HepG2 (cell line): ENCODE measurements around the gene CCDC77. TPM values are rescaled to one million over a fixed set of nuclear protein-coding genes. Genes with fewer than 3 reads are reported as not detected.

ENCODE experiments used
- AHR ChIP-seq: IDR thresholded peaks from 2 replicates; pipeline ENCODE4 v1.6.1; 2018; ENCODE audit warnings: missing genetic modification reagents, missing compliant biosample characterization
- CREBL2 ChIP-seq: sonication (generic); formaldehyde crosslinking; IDR thresholded peaks from 2 replicates; pipeline ENCODE4 v1.8.1; 2023; ENCODE audit warnings: missing genetic modification reagents, mild to moderate bottlenecking, borderline replicate concordance
- DDIT3 ChIP-seq: sonication (generic); formaldehyde crosslinking; IDR thresholded peaks from 2 replicates; pipeline ENCODE4 v1.4.0; 2020; ENCODE audit warnings: mild to moderate bottlenecking, missing genetic modification reagents
- ETS1 ChIP-seq: sonication (generic); formaldehyde crosslinking; IDR thresholded peaks from 2 replicates; pipeline ENCODE4 v1.4.0; 2020; ENCODE audit warnings: missing genetic modification reagents
- FOXP4 ChIP-seq: sonication (generic); formaldehyde crosslinking; IDR thresholded peaks from 2 replicates; pipeline ENCODE4 v1.4.0; 2020; ENCODE audit warnings: missing genetic modification reagents
- GLMP ChIP-seq: sonication (generic); formaldehyde crosslinking; IDR thresholded peaks from 2 replicates; pipeline ENCODE4 v1.9.0; 2021; ENCODE audit warnings: missing genetic modification reagents, mild to moderate bottlenecking, borderline replicate concordance
- HES4 ChIP-seq: sonication (generic); formaldehyde crosslinking; IDR thresholded peaks from 2 replicates; pipeline ENCODE4 v1.9.0; 2021; ENCODE audit warnings: mild to moderate bottlenecking, missing genetic modification reagents, borderline replicate concordance
- HIVEP1 ChIP-seq: sonication (generic); formaldehyde crosslinking; IDR thresholded peaks from 2 replicates; pipeline ENCODE4 v1.4.0; 2020; ENCODE audit warnings: mild to moderate bottlenecking, missing genetic modification reagents
- HOXA7 ChIP-seq: sonication (generic); formaldehyde crosslinking; IDR thresholded peaks from 2 replicates; pipeline ENCODE4 v1.8.1; 2022; ENCODE audit warnings: mild to moderate bottlenecking, missing genetic modification reagents, moderate library complexity
- JUN ChIP-seq: sonication (generic); formaldehyde crosslinking; IDR thresholded peaks from 2 replicates; pipeline ENCODE4 v1.4.0; 2020; ENCODE audit warnings: mild to moderate bottlenecking, missing genetic modification reagents
- MXD4 ChIP-seq: IDR thresholded peaks from 2 replicates; pipeline ENCODE4 v1.6.1; 2016; ENCODE audit warnings: mild to moderate bottlenecking, missing biosample characterization, missing genetic modification reagents
- NFKBIZ ChIP-seq: IDR thresholded peaks from 2 replicates; pipeline ENCODE4 v1.6.1; 2018; ENCODE audit warnings: missing genetic modification reagents, missing compliant biosample characterization
- NKX3-1 ChIP-seq: sonication (generic); formaldehyde crosslinking; IDR thresholded peaks from 2 replicates; pipeline ENCODE4 v1.5.0; 2020; ENCODE audit warnings: missing genetic modification reagents
- SATB2 ChIP-seq: sonication (generic); formaldehyde crosslinking; IDR thresholded peaks from 2 replicates; pipeline ENCODE4 v1.5.0; 2020; ENCODE audit warnings: missing genetic modification reagents
- SMC3 ChIP-seq: IDR thresholded peaks from 2 replicates; pipeline ENCODE4 v1.6.1; 2011; ENCODE audit warnings: low read length, improper control_type of control experiment
- STAT5B ChIP-seq: sonication (generic); formaldehyde crosslinking; IDR thresholded peaks from 2 replicates; pipeline ENCODE4 v1.4.0; 2020; ENCODE audit warnings: missing genetic modification reagents
- TFDP1 ChIP-seq: IDR thresholded peaks from 2 replicates; pipeline ENCODE4 v1.6.1; 2016; ENCODE audit warnings: missing compliant biosample characterization, missing genetic modification reagents, borderline replicate concordance
- ZFP82 ChIP-seq: sonication (generic); formaldehyde crosslinking; IDR thresholded peaks from 2 replicates; pipeline ENCODE4 v1.5.1; 2020; ENCODE audit warnings: mild to moderate bottlenecking, missing genetic modification reagents, borderline replicate concordance
- ZNF652 ChIP-seq: IDR thresholded peaks from 2 replicates; pipeline ENCODE4 v1.6.1; 2016; ENCODE audit warnings: low read depth, borderline replicate concordance
- ZNF660 ChIP-seq: sonication (generic); formaldehyde crosslinking; IDR thresholded peaks from 2 replicates; pipeline ENCODE4 v1.5.1; 2020; ENCODE audit warnings: mild to moderate bottlenecking, low read depth, missing genetic modification reagents, borderline replicate concordance
- ZSCAN5A ChIP-seq: sonication (generic); formaldehyde crosslinking; IDR thresholded peaks from 2 replicates; pipeline ENCODE4 v1.8.0; 2022; ENCODE audit warnings: mild to moderate bottlenecking, missing genetic modification reagents, borderline replicate concordance
- polyA plus RNA-seq, 8 experiments: library from polyadenylated mRNA; depleted of rRNA in 3 of 8; stranded (reverse) in 7 of 8; unstranded in 1 of 8; fragments of >200 nt; fragmentation: Illumina TruSeq in 4 of 8; extraction: Trizol in 4 of 8; gene quantifications; 2 replicates each; pipeline versions ENCODE4 v1.2.1 to v1.2.3, GENCODE V29; 2011 to 2016; ENCODE audit warnings: low read depth in 4 of 8, missing spikeins in 1 of 8, mixed read lengths in 1 of 8; ENCODE audit not compliant: insufficient read depth in 1 of 8
- total RNA-seq, 5 experiments: library from RNA; depleted of rRNA; stranded (reverse); fragments of >200 nt; fragmentation: Illumina TruSeq; extraction: Trizol; gene quantifications; 2 replicates each; pipeline ENCODE4 v1.2.3, GENCODE V29; 2016; ENCODE audit warnings: low read depth in 1 of 5

The CCDC77 gene
- total and polyA plus RNA-seq, 2 of the 13 experiments (the other 11 are each of a cell fraction or from before 2014, with no cell fraction given), result 6.4 to 16.4 TPM

GRCh38 chr12:389142-390096, 12.0 kb upstream of the CCDC77 start, which contains the start of gene KDM5A (continued):
- peak; percentile 48; the same call in 1 of the 2 replicates for TF ChIP-seq FOXP4 (CRISPR knock-in tag)
- TF ChIP-seq ZFP82 (CRISPR knock-in tag), result no peak
- TF ChIP-seq ZNF660, result no peak
- no peak for TF ChIP-seq MXD4
- no peak for TF ChIP-seq ZSCAN5A
- TF ChIP-seq NKX3-1 (CRISPR knock-in tag), result no peak
- no peak; the same call in 1 of the 2 replicates for TF ChIP-seq NFKBIZ (CRISPR knock-in tag)
- TF ChIP-seq GLMP, result no peak
- no peak for TF ChIP-seq STAT5B (CRISPR knock-in tag)
- TF ChIP-seq TFDP1 (CRISPR knock-in tag), result peak; percentile 59; the same call in 1 of the 2 replicates
- no peak for TF ChIP-seq ETS1
- TF ChIP-seq JUN, result no peak
- TF ChIP-seq SMC3, result no peak
- 0 out of 2 replicates have a peak, but pooled peaks have one; percentile 39 for TF ChIP-seq HES4 (CRISPR knock-in tag)
- TF ChIP-seq ZNF652 (CRISPR knock-in tag), result no peak
- no peak; the same call in 1 of the 2 replicates for TF ChIP-seq CREBL2 (CRISPR knock-in tag)
- 0 out of 2 replicates have a peak, but pooled peaks have one; percentile 38 for TF ChIP-seq AHR (CRISPR knock-in tag)
- no peak for TF ChIP-seq SATB2
- TF ChIP-seq HIVEP1 (CRISPR knock-in tag), result peak; percentile 67; the same call in 1 of the 2 replicates
- TF ChIP-seq DDIT3 (CRISPR knock-in tag), result no peak
- no peak for TF ChIP-seq HOXA7 (CRISPR knock-in tag)
